Stimulated activated naive CD8-positive, alpha-beta T cell treated with anti-CD3 and anti-CD28 coated beads, Interleukin-15, amount 100 ng/mL, for 72 hours (primary cell): ENCODE results near the gene TRAPPC2L.

Experiments
- ATAC-seq: fragments of 150-1000 bp; cut with Tn5 transposase; 2 replicates; pipeline ENCODE4 v1.10.0; 2021; ENCODE audit warnings: mild to moderate bottlenecking, moderate library complexity
- DNase-seq, 2 donors: peaks; one replicate each; pipeline ENCODE4 v3.0.0; 2021 to 2022
- H3K27ac Mint-ChIP-seq, 2 donors: one replicate each; pipeline ENCODE4 v1.8.0; 2022; ENCODE audit warnings: mild to moderate bottlenecking in 2 of 2, mixed read lengths in 2 of 2, moderate library complexity in 2 of 2
- H3K27me3 Mint-ChIP-seq: one replicate; pipeline ENCODE4 v1.8.0; 2022; ENCODE audit warnings: mixed read lengths
- H3K4me1 Mint-ChIP-seq: one replicate; pipeline ENCODE4 v1.8.0; 2022; ENCODE audit warnings: mild to moderate bottlenecking, mixed read lengths
- H3K4me3 Mint-ChIP-seq, 2 donors: one replicate each; pipeline ENCODE4 v1.8.0; 2022; ENCODE audit warnings: mild to moderate bottlenecking in 2 of 2, mixed read lengths in 2 of 2, moderate library complexity in 1 of 2
- H3K9me3 Mint-ChIP-seq, 2 donors: one replicate each; pipeline ENCODE4 v1.8.0; 2022; ENCODE audit warnings: mixed read lengths in 2 of 2

Gene TRAPPC2L

DNA sequence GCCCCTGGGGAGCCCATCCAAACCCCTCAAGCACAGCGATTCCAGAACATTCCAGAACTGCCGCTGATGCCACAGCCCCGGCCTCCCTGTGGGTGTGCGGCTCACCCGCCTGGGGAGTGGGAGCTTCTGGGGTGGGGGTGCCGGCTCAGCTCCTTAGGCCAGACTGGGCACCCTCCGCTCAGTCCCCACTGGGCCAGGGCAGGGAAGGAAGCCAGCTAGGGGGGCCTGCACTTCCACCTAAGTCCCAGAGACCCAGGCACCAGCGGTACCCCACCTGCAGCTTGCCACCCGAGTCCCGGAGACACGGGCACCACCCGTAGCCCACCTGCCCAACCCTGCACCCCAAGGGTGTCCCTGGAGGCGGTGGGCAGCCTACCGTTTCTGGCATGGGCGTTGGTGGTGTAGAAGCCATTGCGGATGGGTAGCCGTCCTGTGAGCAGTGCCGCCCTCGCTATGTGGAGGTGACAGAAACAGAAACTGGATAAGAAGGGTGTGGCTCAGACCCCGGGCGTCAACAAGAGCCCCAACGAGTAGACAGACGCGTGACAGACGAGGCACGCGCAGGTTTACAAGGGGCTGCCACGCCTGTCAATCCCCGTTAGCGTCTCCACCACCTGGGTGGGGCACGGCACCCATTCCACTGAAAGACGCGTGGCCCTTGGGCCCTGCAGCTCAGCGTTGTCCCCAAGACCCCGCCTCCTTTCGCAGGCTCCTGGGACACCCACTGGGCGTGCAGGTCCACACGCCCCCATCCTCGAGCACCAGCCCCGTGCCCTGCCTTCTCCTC, 15.2 kb upstream of the TRAPPC2L start:
- Mint-ChIP-seq H3K27ac (peak overlapping the region in 1 of 2 donors; percentile 74), H3K4me3 (no peak overlapping the region), H3K9me3 (no peaks in the 10 kb centered on the region), H3K27me3 (no peaks in the 10 kb centered on the region), H3K4me1 (no peaks in the 10 kb centered on the region)
- ATAC-seq = peak; percentile 31
- DNase-seq = no peak

DNA sequence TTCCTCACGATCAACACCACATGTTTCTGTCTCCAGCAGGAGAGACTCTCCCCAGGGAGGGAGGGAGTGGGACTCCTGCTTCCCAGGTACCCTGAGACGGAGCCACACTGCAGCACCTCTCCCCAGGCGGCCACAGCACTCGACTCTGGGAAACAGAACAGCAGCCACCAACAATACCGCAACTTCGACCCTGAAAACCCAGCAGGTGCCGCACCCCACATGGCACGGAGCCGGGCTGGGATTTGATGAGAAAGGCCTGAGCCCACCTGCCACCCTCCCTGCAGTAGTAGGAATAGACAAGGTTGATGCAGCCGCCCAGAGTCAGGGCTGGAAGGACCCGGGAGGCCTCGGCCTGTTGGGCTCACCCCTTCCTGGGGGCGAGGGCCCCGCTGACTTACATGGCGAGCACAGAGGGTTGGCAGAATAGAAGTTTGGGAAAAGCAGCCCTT, 14.6 kb upstream of the TRAPPC2L start:
- Mint-ChIP-seq H3K27me3 (no peaks in the 10 kb centered on the region), H3K9me3 (no peaks in the 10 kb centered on the region), H3K4me1 (no peaks in the 10 kb centered on the region), H3K27ac (no peak overlapping the region), H3K4me3 (no peak overlapping the region)
- no peak for DNase-seq
- no peak for ATAC-seq

DNA sequence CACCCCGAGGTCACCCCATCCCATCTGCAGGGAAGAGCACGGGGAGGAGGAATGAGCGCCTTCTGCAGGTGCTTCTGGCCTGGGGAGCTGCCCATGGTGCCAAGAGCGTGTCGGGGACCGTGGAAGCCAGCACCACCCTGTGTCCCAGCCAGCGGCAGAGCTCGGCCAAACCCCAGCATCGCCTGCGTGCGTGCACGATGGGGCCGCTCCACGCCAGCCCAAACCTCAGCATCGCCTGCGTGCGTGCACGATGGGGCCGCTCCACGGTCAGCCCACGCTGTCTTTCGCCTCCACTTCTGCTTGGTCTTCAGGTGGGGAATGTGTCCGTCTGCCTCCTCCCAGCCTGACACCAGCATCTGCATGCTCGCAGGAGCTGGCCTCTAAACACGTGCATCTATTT, 14.1 kb upstream of the TRAPPC2L start:
- Mint-ChIP-seq H3K9me3 (no peaks in the 10 kb centered on the region), H3K4me1 (no peaks in the 10 kb centered on the region), H3K27me3 (no peaks in the 10 kb centered on the region), H3K4me3 (no peak overlapping the region), H3K27ac (no peak overlapping the region)
- DNase-seq (no peak), ATAC-seq (no peak)

DNA sequence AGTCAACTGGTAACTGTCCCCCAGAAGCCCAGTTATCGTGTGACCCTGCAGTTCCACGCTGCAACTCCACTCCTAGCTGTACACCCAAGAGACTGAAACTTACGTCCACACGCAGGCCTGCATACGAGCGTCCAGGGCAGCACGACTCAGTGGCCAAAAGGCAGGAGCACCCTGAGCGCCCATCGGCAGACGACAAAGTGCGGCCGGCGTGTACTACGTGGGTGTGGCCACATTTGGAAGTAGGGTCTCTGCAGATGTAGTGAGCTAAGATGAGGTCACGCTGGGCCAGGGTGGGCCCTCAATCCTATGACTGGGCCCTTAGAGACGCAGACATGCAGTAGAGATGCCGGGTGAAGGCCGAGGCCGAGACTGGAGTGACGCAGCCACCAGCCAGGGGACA, 13.7 kb upstream of the TRAPPC2L start:
- Mint-ChIP-seq H3K27me3 (no peaks in the 10 kb centered on the region), H3K4me1 (no peaks in the 10 kb centered on the region), H3K4me3 (no peak overlapping the region), H3K27ac (no peak overlapping the region), H3K9me3 (no peaks in the 10 kb centered on the region)
- no peak for ATAC-seq
- DNase-seq = no peak

DNA sequence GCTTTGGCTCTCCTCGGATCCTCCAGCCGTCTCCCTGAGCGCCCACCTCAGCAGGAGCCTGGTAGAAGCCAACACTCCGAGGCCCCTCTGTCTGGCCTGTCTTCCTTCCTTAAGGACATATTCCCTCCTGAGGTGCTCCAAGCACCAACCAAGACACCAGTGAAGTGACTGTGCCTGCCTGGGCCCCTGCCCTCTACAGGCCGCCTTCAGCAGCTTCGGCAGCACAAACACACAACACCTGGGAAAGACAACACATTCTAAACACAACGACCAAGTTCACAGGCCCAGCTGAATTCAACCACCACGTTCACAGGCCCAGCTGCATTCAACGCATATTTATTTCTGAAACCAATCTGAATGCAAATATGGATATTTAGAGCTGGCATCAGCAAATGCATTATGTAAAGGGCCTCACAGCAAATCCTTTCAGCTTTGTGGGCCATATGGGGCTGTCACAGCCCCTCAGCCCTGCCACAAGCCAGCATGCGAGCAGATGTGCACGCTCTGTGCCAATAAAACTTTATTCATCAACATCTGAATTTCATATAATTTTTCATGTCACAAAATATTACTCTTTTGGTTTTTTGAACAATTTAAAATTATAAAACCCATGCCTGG, 12.4 kb upstream of the TRAPPC2L start:
- DNase-seq = no peak

DNA sequence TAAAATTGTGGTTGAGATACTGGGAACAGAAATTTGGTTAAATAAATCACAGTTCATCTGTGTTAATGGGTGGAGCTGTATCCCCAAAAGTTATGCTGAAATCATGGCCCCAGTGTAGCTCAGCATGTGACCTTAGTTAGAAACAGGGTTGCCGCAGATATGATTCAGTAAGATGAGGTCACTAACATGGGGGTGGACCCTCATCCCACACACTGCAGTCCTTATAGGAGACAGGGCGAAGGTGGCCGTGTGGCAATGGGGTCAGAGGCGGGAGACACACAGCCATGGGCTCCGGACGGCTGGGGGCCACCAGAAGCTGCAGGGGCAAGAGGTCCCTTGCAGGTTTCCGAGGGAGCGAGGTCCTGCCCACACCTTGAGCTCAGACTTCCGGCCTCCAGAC, 10.8 kb upstream of the TRAPPC2L start:
- no peak overlapping the region for H3K27ac Mint-ChIP-seq
- H3K27me3 Mint-ChIP-seq = no peaks in the 10 kb centered on the region
- no peak for ATAC-seq
- H3K4me1 Mint-ChIP-seq = no peaks in the 10 kb centered on the region
- H3K4me3 Mint-ChIP-seq = no peak overlapping the region
- DNase-seq = no peak
- no peaks in the 10 kb centered on the region for H3K9me3 Mint-ChIP-seq

More for the DNA sequence above, 12.4 kb upstream of the TRAPPC2L start:
- ATAC-seq = no peak
- H3K4me3 Mint-ChIP-seq = no peak overlapping the region
- no peaks in the 10 kb centered on the region for H3K9me3 Mint-ChIP-seq
- no peaks in the 10 kb centered on the region for H3K27me3 Mint-ChIP-seq
- H3K27ac Mint-ChIP-seq = no peak overlapping the region
- H3K4me1 Mint-ChIP-seq = no peaks in the 10 kb centered on the region

DNA sequence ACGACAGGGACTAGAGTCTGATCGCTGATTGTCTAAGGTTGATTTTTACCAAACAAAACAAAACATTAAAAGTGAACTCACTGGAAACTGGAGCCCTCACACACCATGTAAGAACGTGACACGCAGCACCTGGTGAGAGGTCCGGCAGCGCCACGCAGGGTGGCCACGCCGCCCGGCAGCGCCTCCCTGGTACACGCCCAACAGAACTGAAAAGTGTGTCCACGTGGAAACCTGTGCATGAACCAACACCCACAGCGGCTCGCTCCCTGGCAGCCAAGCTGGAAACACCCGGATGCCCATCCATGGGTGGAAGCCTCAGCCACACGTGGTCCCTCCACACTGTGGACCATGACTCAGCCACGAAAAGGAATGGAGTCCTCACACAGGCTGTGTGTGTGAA, 9.3 kb upstream of the TRAPPC2L start:
- ATAC-seq = no peak
- no peaks in the 10 kb centered on the region for H3K27me3 Mint-ChIP-seq
- H3K27ac Mint-ChIP-seq = no peak overlapping the region
- no peaks in the 10 kb centered on the region for H3K9me3 Mint-ChIP-seq
- DNase-seq = no peak
- H3K4me1 Mint-ChIP-seq = no peaks in the 10 kb centered on the region
- H3K4me3 Mint-ChIP-seq = no peak overlapping the region

DNA sequence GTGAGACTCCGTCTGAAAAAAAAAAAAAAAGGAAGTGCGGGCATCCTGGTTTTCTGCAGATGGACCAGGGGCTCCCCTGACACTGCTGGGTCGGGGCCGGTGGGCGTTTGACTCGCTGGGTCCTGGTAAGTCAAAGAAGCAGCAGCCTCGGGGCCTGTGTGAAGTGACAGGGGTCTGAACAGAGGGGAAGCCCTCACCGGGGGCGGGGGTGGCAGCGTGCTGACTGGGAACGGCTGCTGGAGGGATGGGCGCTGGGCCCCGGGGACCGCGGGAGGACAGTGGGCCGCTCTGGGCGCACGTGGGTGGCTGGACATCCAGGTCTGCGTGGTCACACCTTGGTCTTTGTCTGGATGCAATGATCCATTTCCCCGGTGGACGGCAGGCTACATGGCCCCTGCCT, 8.4 kb upstream of the TRAPPC2L start:
- no peak overlapping the region for H3K4me3 Mint-ChIP-seq
- ATAC-seq (no peak), DNase-seq (no peak)
- no peaks in the 10 kb centered on the region for H3K4me1 Mint-ChIP-seq
- no peaks in the 10 kb centered on the region for H3K9me3 Mint-ChIP-seq
- no peaks in the 10 kb centered on the region for H3K27me3 Mint-ChIP-seq
- no peak overlapping the region for H3K27ac Mint-ChIP-seq

DNA sequence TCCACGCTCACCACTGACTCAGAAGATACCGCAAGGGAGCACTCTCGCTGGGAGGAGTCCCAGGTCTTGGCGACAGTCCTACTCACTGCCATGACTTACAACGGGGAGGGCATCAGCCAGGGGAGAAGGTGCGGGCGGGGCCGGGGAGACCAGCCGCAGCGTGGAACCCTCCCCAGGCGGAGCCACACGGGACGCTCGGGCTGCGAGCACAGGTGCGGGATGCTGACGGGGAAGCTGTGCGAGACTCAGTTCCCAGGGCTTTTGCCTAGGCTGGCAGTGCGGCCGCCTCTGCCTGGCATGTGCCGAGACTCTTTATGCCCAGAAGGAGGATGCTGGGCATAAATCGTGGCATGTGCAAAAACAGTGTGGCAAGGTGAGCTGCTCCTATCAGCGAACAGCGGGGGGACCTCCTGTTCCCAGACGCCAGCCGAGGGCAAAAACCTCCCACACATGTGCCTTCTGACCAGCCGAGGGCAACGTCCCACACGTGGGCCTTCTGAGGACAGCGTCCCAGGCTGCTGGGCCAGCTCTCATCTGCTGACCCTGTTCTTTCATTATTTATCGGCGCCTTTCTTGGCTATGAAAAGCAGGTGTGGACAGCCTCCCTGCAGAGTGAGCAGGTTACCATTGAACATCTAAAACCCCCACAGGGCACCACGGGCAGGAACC, 6.3 kb upstream of the TRAPPC2L start:
- ATAC-seq (no peak), DNase-seq (no peak)
- H3K27me3 Mint-ChIP-seq = no peaks in the 10 kb centered on the region
- no peak overlapping the region for H3K4me3 Mint-ChIP-seq
- H3K27ac Mint-ChIP-seq = peak overlapping the region in 1 of 2 donors; percentile 12
- H3K4me1 Mint-ChIP-seq = peaks cover 19% of the 10 kb centered on the region
- no peaks in the 10 kb centered on the region for H3K9me3 Mint-ChIP-seq

DNA sequence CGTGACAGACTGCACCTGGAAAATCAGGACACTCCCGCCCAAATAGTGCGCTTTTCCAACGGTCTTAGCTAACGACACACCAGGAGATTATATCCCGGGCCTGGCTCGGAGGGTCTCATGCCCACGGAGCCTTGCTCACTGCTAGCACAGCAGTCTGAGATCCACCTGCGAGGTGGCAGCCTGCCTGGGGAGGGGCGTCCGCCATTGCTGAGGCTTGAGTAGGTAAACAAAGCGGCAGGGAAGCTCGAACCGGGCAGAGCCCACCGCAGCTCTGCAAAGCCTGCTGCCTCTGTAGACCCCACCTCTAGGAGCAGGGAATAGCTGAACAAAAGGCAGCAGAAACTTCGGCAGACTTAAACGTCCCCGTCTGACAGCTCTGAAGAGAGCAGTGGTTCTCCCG, 5.3 kb upstream of the TRAPPC2L start:
- Mint-ChIP-seq H3K27me3 (no peaks in the 10 kb centered on the region), H3K9me3 (no peaks in the 10 kb centered on the region), H3K4me1 (peaks cover 25% of the 10 kb centered on the region), H3K27ac (no peak overlapping the region), H3K4me3 (no peak overlapping the region)
- DNase-seq = no peak
- ATAC-seq = no peak

DNA sequence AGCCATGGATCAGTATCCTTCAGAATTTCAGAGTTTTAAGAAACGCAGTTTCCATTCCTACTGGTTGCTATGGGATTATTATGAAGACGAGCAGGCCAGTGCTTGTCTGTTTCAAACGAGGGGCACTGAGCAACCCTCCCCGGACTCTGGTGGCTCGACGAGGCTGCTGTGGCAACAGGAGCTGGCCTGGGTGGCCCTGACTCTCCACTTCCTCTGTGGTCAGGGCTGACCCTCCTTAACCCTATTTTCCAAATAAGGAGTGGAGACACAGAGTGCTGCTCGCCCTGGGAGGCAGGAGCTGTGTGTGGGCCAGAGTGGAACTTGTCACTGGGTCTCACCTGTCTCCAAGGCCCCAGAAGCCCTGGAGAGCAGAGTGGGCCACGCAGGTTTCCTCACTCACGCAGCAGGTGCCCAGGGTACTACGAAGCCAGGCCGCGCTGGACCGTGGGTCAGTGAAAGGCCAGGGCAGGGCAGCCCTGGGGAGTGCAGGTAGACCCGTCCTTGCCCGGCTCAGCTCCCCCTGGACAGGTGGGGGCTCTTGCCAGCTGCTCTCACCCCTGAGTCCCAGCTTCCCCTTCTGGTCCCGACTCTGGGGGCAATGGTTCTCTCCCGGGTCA, 3.5 kb upstream of the TRAPPC2L start:
- no peak for DNase-seq
- Mint-ChIP-seq H3K4me1 (peaks cover 35% of the 10 kb centered on the region), H3K4me3 (no peak overlapping the region), H3K9me3 (no peaks in the 10 kb centered on the region), H3K27ac (peak overlapping the region in 1 of 2 donors; percentile 12), H3K27me3 (no peaks in the 10 kb centered on the region)
- no peak for ATAC-seq

DNA sequence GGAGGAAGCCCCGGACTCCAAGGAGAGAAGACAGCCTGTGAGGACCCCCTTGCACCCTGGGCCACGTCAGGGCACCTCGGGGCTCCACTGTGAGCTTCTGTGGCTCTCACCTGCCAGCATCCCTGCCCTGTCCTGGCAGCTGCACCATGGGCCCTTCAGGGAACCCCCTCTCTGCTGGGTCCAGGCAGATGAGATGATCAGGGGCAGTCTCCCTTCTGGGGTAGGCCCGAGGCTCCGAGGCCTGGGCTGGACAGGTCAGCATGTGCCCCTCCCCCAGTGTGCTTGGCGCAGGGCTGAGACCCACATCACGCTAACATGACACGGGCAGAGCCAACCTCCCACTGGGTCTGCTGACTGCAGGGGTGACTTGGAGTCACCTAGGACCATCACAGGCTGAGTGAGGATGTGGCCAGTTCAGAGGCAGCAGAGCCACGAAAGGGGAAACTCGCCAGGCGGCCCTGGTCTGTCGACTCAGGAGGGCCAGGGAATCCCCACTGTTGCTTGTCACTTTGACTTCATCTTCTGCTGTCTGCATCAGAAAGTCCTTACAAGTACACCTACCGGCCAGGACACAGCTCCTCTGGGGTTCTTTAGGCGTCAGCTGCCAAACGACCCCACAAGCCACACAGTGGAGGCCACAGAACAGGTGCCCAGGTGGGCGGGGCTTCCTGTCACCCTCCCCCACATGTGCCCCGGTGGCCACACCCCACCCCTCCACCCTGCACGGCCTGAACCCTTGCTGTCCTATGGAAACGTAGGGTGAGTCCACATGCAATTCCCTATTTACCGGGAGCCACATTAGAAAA, 2.4 kb upstream of the TRAPPC2L start:
- H3K4me3 Mint-ChIP-seq = peak overlapping the region in 1 of 2 donors; percentile 33
- H3K27ac Mint-ChIP-seq = no peak overlapping the region
- DNase-seq (peak; percentile 15 to 38), ATAC-seq (peak; percentile 48)
- no peaks in the 10 kb centered on the region for H3K9me3 Mint-ChIP-seq
- H3K4me1 Mint-ChIP-seq = peaks cover 39% of the 10 kb centered on the region
- no peaks in the 10 kb centered on the region for H3K27me3 Mint-ChIP-seq

DNA sequence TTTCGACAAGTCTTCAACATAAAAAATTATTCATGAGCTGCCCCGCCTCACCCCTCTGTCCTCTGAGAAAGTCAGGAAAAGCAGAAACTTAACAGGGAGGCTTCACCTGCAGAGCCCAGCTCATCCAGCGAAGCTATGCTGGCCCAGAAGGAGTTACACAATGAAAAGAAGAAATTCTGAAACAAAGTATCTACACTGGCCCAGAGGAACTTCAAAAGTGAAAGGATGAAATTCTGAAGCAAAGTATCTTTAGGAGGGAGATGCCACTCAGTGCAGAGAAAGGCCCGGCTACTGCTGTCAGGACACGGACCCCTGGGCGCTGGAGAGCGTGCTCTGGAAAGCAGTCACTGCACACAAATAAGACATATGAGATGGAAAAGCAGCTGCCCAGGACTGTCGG, 1.8 kb upstream of the TRAPPC2L start:
- DNase-seq = no peak
- Mint-ChIP-seq H3K27ac (no peak overlapping the region), H3K4me1 (peaks cover 39% of the 10 kb centered on the region), H3K27me3 (no peaks in the 10 kb centered on the region), H3K4me3 (peak overlapping the region; percentile 63 to 67), H3K9me3 (no peaks in the 10 kb centered on the region)
- ATAC-seq = no peak

DNA sequence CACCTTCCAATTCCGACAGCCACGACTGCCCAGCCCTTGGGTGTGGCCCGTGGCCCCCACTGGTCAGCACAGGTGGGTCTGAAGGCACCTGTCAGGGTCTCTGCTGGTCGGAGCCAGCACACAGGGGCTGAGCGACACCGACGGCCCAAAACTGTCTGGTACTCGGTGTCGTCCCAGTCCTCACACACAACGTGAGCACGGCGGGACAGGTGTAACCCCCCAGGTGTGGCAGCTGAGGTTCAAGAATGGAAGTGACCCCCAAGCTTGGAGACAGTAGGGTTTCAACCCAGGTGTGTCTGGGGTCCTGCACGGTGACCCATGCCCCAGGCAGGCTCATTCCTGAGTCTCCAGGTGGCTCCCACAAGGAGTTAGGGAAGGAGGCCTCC, 1.2 kb upstream of the TRAPPC2L start:
- H3K4me1 Mint-ChIP-seq = peaks cover 39% of the 10 kb centered on the region

More for the DNA sequence above, 1.2 kb upstream of the TRAPPC2L start:
- ATAC-seq = no peak
- peak overlapping the region in 1 of 2 donors; percentile 6 for H3K27ac Mint-ChIP-seq
- no peaks in the 10 kb centered on the region for H3K27me3 Mint-ChIP-seq
- H3K9me3 Mint-ChIP-seq = no peaks in the 10 kb centered on the region
- DNase-seq = no peak
- peak overlapping the region; percentile 76 to 83 for H3K4me3 Mint-ChIP-seq
